ENCODE measurements around the gene SP110. TPM values are rescaled to one million over a fixed set of nuclear protein-coding genes. Genes with fewer than 3 reads are reported as not detected.

SP110 gene
- total RNA-seq (10 to 100 TPM in 5 of 9 donors, 1 to 10 TPM in 4; 7.1 to 44.7 (median 10.7) TPM), polyA plus RNA-seq (1 to 10 TPM; 7.1 to 8.3 TPM)
- long read RNA-seq, donor 1, partial matches to known transcripts = 2 of 6 reads
- long read RNA-seq, donor 1, other reads (novel, unspliced or antisense) = 2 of 6 reads
- long read RNA-seq, donor 2, partial matches to known transcripts = 10 of 14 reads
- long read RNA-seq, donor 2, other reads (novel, unspliced or antisense) = 2 of 14 reads
- long read RNA-seq, donor 3, partial matches to known transcripts = 0 of 5 reads
- long read RNA-seq, donor 3, other reads (novel, unspliced or antisense) = 2 of 5 reads

GRCh38 chr2:230219419-230220331 lies at the start of gene SP110:
Gene SP110, minus strand, starts transcription at chr2:230219984. Its CDS starts 3,057 bp downstream, at chr2:230216927.
- Histone ChIP-seq H3K4me1 (peaks cover 0 to 43% (median 12%) of the 10 kb centered on the region in 12 donors), H3K36me3 (peaks cover 0 to 26% (median 18%) of the 10 kb centered on the region in 9 donors), H3K27me3 (no peaks in the 10 kb centered on the region), H3K27ac (peak within 1 kb of the TSS; percentile 47 to 94 (median 79)), H3K9me3 (no peaks in the 10 kb centered on the region), H3K4me3 (peak within 1 kb of the TSS; percentile 49 to 85 (median 71))
- WGBS, 4 donors = 2 to 5% (median 3%) methylated on average over 19 of the region's 19 CpGs
- ATAC-seq (peak; percentile 91 to 98 (median 96)), DNase-seq (peak; percentile 78 to 82 (median 81))
- intact Hi-C loops (cut with DNase I) = loop anchor here in 6 of 10 donors (5.0 to 10.0 kb wide), 5 partner anchors 105 to 235 kb away; partner anchors contain the start of genes SP140L (in 4 of the 6) and SP100 (in 1 of the 6)
- TF ChIP-seq CTCF (IDR thresholded peaks at IDR 0.05) (no peak), POLR2A (IDR thresholded peaks at IDR 0.05) (no peak)

DNA sequence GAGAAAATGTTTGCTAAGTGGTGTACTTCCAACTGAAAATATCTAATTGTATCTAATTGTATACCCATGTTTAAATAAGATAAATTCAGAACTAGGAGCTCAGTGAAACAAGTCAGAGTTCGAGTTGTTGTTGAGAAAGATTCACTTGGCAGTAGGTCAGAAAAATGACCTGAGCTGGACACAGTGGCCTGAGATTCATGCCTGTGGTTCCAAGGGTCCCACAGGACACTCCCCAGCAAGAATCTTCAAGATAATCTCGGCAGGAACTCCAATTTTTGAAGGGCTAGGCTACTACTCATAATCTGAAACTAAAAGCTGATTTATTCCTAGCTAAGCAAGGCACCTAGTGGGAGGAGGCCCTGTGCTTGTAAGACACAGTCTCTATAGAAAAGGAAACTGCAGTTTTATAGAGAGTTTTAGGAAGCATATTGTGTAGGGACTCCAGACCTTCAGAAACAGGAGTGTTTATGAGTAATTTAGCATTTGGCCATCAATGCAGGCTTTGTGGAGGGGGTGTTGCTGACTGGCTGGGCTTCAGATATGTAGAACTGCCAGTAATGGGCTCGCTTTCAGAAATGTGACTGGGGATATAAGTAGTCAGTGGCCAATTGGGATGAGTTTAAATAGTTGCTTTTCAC lies 48.9 kb upstream of the SP110 start:
- Histone ChIP-seq H3K27me3 (no peaks in the 10 kb centered on the region), H3K27ac (peak overlapping the region in 3 of 12 donors; percentile 5 to 34 (median 15)), H3K4me3 (no peak overlapping the region), H3K36me3 (no peaks in the 10 kb centered on the region), H3K4me1 (peaks cover 0 to 16% (median 0%) of the 10 kb centered on the region in 12 donors), H3K9me3 (peaks cover 0 to 3% (median 0%) of the 10 kb centered on the region in 12 donors)
- ATAC-seq (no peak), DNase-seq (no peak)
- WGBS, 4 donors = 44 to 49% (median 48%) methylated on average over 3 of the region's 3 CpGs
- TF ChIP-seq POLR2A (IDR thresholded peaks at IDR 0.05) (no peak), CTCF (IDR thresholded peaks at IDR 0.05) (no peak)
- intact Hi-C loops (cut with DNase I) = no loop called here

DNA sequence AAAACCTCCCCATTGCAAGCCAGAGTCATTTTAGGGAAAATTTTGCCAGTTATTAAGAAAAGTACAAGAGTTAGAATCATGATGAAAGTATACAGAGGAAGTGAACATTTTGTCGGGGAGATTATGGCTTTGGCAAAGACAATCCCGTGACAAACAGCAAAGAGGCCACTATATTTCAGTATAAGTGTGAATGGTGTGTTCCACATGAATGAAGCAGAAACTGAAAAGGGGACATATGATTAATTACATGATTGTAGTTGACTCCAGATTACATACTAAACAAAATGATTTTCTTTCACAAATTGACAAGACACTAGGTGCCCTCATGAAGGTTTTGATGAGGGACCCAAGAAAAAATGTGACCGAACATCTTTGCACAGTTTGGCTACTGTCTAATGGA lies 47.8 kb upstream of the SP110 start:
- Histone ChIP-seq H3K27ac (no peak overlapping the region), H3K36me3 (no peaks in the 10 kb centered on the region), H3K27me3 (no peaks in the 10 kb centered on the region), H3K9me3 (peaks cover 0 to 3% (median 0%) of the 10 kb centered on the region in 12 donors), H3K4me3 (no peak overlapping the region), H3K4me1 (peaks cover 0 to 16% (median 0%) of the 10 kb centered on the region in 12 donors)
- no peak for DNase-seq
- TF ChIP-seq POLR2A (IDR thresholded peaks at IDR 0.05) (no peak), CTCF (IDR thresholded peaks at IDR 0.05) (no peak)
- intact Hi-C loops (cut with DNase I) = no loop called here
- ATAC-seq = no peak
- 78 to 82% (median 80%) methylated on average over 3 of the region's 3 CpGs for WGBS, 4 donors

Measured in heart left ventricle (tissue), 16 donors.